Eye (tissue), 1 donor: Measurements from ENCODE around the gene TTC7B.

Experiments
- DNase-seq: peaks from one replicate; pipeline ENCODE4 v3.0.0-alpha.2; 2015

Gene TTC7B

GRCh38 chr14:90733139-90733808, 83.0 kb downstream of the TTC7B start:
- no peak for DNase-seq

- no peak for DNase-seq
These were observed 83.5 kb downstream of the TTC7B start for GRCh38 chr14:90732718-90733117.

- DNase-seq, result no peak
These were observed 84.1 kb downstream of the TTC7B start for GRCh38 chr14:90732139-90732538.

DNA sequence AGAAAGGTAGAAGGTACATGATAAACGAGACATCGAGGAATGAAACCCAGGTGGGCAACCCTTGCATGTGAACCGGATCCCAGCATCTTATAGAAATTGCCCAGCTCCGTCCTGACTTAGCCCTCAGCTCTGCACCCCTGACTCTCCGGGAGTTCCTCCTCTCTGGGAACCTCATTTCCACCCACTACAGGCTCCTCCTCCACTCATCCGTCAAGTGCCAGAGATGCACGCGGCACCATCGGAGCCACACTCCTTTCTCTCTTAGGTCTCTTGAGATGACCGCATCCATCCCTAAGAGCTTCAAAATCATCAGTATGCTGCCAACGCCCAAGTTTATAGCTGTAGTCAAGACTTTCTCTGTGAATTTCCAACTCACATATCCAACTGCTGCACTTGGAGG, 84.7 kb downstream of the TTC7B start:
- DNase-seq, result no peak

DNA sequence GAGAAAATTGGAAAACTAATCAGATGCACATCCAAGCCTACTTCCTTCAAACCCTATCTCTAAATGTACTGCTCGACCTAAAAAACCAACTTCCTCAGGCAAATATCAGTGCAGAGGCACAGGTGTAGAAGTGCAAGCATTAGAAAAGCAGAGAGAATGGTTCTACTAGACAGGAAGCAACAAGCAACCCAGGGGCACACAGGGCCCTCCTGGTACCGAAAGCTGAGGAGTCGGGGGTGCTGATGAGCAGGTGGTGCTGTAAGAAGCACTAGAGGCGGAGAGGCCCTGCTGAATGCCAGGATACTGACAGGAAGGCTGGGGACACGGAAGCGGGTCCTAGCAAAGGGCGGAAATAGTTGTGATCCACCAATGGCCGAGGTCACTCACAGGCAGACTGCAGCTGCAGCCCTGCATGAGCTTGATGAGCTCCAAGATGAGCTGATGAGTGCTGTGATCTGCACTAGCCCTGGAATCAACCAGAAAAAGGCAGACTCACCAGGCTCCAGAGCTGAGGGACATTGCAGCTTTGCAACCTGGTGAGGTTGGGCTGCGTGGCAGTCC, 85.9 kb downstream of the TTC7B start:
- DNase-seq, result no peak

DNA sequence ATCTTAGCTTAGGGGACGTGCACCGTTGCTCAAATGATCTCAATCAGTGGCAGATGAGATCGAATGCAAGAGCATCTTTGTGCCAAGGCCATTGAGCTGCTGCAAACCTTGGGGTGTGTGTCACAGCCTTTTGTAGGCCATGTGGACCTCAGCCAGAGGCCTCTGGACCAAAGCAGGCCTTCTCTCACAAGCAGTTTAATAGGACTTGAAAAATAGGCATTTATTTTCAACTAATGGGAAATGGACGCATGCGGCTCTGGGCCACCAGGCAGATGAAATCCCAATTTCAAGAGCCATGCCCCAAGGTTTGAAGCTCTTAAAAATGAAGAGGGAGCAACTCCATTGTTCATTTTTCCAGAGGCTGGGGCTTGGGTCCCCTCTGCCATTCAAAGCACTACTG, 87.3 kb downstream of the TTC7B start:
- DNase-seq, result no peak

- no peak for DNase-seq
These were observed 89.1 kb downstream of the TTC7B start for GRCh38 chr14:90727082-90727481.

DNA sequence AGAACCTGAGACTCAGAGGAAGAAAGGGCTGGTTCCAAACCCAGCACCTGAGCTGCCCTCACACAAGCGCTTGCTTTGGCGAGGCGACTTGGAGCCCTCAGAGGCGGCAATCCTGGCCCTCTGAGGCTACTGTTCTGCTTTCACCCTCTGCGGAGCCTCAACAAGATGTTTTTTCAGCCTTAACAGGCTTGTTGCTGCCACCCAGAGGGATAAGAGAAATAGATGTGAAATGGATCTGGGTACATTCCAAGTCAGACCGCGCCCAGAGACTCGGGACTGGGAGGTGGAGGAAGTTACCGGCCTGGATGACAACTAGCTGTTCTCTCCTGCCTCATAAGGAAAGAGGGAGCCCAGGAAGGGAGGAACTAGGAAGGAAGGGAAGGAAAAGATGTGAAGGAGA, 89.6 kb downstream of the TTC7B start:
- DNase-seq, result peak; percentile 54

- DNase-seq, result no peak
These were observed 91.4 kb downstream of the TTC7B start for GRCh38 chr14:90724866-90725265.

GRCh38 chr14:90722590-90722989, 93.6 kb downstream of the TTC7B start:
- no peak for DNase-seq

DNA sequence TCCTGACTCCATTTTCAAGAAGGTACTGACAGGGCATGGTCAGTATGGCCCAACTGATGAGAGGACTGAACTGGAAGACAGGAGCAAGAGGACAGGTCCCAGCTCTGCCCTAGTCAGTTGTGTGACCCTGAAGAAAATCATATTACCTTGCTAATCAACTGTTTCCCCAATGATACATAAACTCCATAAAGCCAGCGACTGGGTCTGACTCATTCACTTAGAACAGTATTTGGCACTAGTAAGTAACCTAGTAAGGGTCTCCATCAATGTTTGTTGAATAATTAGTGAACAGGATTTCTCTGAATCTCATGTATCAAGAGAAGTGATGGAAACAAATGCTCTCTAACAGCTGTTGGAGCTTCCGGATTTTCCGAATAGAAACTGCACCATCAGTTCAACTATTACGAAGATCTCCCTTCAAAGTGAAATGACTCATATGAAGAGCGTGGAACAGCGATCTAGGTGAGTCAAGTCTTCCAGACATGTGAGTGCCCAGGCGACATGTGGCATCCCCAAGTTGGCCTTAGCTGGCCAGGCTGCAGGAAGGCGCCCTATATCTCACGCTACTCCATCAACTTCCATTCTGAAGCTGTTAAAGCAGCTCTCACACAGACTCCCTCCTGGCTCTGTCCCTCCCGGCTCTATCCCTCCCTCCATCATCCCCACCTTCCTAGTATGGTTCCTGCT, 94.5 kb downstream of the TTC7B start:
- DNase-seq, result no peak

- DNase-seq, result no peak
These were observed 95.4 kb downstream of the TTC7B start for GRCh38 chr14:90720832-90721231.

GRCh38 chr14:90720336-90720735, 95.9 kb downstream of the TTC7B start:
- no peak for DNase-seq

DNA sequence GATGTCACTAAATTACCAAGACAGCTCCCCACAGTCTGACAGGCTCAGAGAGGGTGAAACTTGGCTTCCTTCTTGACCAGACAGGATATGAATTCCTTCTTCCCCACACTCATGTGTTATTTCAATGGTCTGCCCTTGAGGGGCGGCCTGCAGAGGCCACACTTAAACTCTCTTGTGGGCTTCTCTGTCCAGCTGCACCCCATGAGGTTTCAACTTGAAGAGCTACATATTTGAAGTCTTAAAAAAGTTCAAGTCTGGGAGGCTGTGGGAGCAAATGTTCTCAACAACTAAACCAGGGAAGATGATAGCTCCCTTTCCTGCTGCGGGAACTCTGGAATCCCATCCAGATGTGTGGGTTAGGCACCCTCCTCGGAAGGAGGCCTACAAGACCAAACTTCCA, 98.3 kb downstream of the TTC7B start:
- DNase-seq, result no peak

DNA sequence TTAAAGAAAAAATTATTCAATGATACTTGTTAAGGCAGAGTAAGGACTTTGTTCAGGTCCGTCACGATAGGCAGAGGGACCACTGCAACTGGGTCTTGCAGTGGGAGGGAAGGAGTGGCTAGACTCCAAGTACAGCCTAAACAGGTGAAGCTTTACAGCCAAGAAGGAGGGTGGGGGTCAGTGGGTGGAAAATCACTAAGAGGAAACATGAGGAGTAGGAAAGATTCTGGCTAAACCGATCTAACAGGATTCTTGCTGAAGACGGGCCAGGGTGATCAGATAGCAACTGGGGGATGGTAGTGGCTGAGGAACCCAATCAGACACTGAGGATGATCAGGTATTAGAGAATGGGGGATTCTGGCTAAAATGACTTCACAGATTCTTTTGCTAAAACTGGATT, 100.2 kb downstream of the TTC7B start:
- peak; percentile 7 for DNase-seq

- DNase-seq, result no peak
These were observed 100.7 kb downstream of the TTC7B start for GRCh38 chr14:90715495-90715894.

GRCh38 chr14:90714811-90715210, 101.4 kb downstream of the TTC7B start:
- no peak for DNase-seq

GRCh38 chr14:90704738-90705392, 111.4 kb downstream of the TTC7B start:
- no peak for DNase-seq

DNA sequence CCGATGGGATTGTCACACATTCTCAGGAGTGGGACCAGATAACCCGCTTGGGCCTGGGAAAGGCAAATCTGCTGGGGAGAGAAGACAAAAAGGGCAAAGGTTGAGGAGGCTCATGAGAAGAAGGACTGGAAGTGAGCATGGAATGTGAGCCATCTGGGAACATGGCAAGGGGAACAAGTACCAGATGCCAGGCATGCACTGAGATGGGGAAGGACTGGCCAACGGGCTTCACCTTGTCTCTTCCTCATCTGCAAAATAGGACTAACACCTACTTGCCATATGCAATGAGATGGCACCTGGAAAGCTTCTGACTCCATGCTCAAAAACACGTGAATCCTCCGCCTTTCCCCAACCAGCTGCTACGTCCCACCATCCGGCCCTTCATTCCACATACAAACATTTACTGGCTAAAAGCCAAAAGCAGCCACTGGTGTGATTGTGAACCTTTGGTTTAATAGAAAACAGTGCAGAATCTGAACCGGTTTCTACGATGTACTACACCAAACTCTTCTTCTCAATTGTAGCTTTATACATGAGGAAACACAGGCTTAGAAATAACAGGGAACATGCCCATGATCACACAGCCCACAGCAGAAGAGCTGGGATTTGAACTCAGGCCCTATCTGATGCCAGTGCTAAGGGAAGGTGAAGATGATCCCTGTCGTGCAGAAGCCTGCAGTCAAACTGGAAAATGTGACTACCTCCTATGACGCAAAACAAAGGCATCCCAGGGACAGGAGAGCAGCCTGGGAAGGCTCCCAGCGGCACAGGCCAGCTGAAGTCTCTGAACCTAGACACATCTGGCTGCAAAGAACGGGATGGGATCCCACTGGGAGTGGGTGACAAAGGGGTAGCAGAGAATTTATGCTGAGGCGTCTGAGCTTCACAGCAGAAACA, 112.1 kb downstream of the TTC7B start:
- DNase-seq, result no peak

DNA sequence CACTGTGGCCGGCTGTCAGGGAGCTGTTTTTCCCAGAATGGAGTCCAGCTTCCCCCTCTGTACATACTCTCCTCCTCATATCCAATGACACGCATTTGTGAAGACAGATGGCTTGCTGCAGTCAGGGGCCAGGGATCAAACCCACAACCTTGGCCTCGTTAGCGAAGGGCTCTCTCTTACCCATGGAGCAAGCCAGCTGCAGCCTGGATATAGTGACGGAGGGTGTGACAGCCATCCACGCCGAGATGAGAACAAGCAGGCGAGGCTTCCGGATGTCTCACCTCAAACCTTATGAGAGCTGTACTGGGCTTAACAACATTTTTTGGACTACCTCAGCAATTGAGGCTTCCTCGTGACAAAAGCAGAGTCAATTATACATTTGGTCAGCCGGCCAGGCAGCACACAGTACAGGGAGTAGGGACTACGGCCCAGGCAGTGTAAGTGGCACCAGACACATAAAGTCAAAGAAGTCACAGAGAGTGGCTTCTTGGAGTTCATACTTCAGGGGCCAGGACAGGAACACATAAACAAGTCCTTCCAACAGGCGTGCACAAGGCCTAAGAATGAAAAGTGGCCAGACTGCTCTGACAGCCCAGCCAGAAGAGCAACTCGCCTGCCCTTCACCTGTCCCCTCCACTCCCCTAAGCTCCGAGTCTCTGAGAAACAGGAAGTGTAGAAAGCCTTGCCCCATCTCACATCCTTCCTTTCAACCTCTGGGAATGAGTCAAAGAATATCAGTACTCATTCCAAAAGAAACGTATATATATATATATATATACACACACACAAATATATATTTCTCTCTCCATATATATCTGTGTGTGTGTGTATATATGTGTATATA, 115.1 kb downstream of the TTC7B start:
- no peak for DNase-seq

DNA sequence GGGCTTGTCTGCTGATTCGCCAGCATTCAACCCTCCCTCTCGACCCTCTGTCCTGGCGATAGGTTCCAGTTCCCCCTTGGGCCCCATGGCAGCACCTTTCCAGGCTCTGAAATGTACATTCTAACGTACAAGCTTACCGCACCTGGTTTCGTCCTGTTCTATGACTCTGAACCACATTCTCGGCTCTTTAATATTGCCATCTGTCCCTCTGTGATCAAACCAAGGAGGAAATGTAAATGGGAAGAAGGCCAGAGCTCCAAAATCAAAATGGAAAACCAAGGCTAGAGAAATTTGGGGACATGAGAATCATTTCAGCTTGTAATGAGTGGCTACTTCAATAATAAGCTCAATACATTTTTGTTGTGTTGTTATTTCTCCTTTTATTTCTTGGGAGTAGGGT, 117.2 kb downstream of the TTC7B start:
- no peak for DNase-seq

GRCh38 chr14:90698379-90698869, 117.8 kb downstream of the TTC7B start:
- peak; percentile 80 for DNase-seq
